Memory B cell (primary cell): ENCODE measurements around the gene RNF111.
"Not testable (repeated sequence)": the region's sequence is repeated elsewhere in the genome, so short reads cannot be mapped to it uniquely, and the experiment has no call there.

Experiments used
- ATAC-seq: fragments of 150-1000 bp; cut with Tn5 transposase; 2 replicates; pipeline ENCODE4 v1.10.0; 2021; ENCODE audit warnings: low read depth, mild to moderate bottlenecking, moderate library complexity
- DNase-seq, 2 donors: peaks; one replicate each; pipeline ENCODE4 v3.0.0; 2022; ENCODE audit warnings: low spot score in 2 of 2
- H3K27ac Mint-ChIP-seq: one replicate; pipeline ENCODE4 v1.8.0; 2022; ENCODE audit warnings: mild to moderate bottlenecking, moderate library complexity, mixed read lengths
- H3K27me3 Mint-ChIP-seq: one replicate; pipeline ENCODE4 v1.8.0; 2022; ENCODE audit warnings: mixed read lengths
- H3K36me3 Mint-ChIP-seq: one replicate; pipeline ENCODE4 v1.8.0; 2022; ENCODE audit warnings: mild to moderate bottlenecking, mixed read lengths
- H3K4me1 Mint-ChIP-seq: one replicate; pipeline ENCODE4 v1.8.0; 2022; ENCODE audit warnings: mixed read lengths
- H3K4me3 Mint-ChIP-seq: one replicate; pipeline ENCODE4 v1.8.0; 2022; ENCODE audit warnings: mild to moderate bottlenecking, moderate library complexity, mixed read lengths
- H3K9me3 Mint-ChIP-seq: one replicate; pipeline ENCODE4 v1.8.0; 2022; ENCODE audit warnings: mixed read lengths

Gene RNF111

GRCh38 chr15:59115047-59115446, 127.6 kb downstream of the RNF111 start:
- no peaks in the 10 kb centered on the region for H3K36me3 Mint-ChIP-seq
- H3K27ac Mint-ChIP-seq = no peak overlapping the region
- ATAC-seq = no peak
- DNase-seq = no peak
- H3K27me3 Mint-ChIP-seq = no peaks in the 10 kb centered on the region
- no peak overlapping the region for H3K4me3 Mint-ChIP-seq
- peaks cover 5% of the 10 kb centered on the region for H3K4me1 Mint-ChIP-seq
- H3K9me3 Mint-ChIP-seq = no peaks in the 10 kb centered on the region

- no peaks in the 10 kb centered on the region for H3K27me3 Mint-ChIP-seq
- H3K36me3 Mint-ChIP-seq = no peaks in the 10 kb centered on the region
- no peaks in the 10 kb centered on the region for H3K9me3 Mint-ChIP-seq
- H3K4me1 Mint-ChIP-seq = peaks cover 8% of the 10 kb centered on the region
- H3K4me3 Mint-ChIP-seq = no peak overlapping the region
- DNase-seq (no peak), ATAC-seq (no peak)
- H3K27ac Mint-ChIP-seq = no peak overlapping the region
Measured at GRCh38 chr15:59116141-59116540, 128.7 kb downstream of the RNF111 start.

DNA sequence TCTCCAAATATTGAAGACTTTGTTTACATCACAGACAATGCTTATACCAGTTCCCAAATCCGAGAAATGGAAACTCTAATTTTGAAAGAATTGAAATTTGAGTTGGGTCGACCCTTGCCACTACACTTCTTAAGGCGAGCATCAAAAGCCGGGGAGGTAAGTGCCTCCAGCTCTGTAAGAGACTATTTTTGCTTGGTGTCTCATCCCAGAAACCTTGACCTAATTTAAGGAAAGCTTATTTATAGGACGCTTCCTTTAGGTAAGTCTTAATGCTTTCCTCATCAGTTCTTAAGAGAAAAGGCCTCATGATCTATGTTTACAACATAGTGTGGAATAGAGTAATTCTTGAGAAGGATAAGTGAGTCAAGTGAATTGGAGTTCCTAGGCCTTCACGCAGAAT, 129.3 kb downstream of the RNF111 start:
- no peaks in the 10 kb centered on the region for H3K27me3 Mint-ChIP-seq
- no peak overlapping the region for H3K4me3 Mint-ChIP-seq
- no peaks in the 10 kb centered on the region for H3K36me3 Mint-ChIP-seq
- H3K4me1 Mint-ChIP-seq = peaks cover 8% of the 10 kb centered on the region
- H3K9me3 Mint-ChIP-seq = no peaks in the 10 kb centered on the region
- DNase-seq (no peak), ATAC-seq (no peak)
- H3K27ac Mint-ChIP-seq = no peak overlapping the region

GRCh38 chr15:59119625-59120024, 132.2 kb downstream of the RNF111 start:
- H3K27ac Mint-ChIP-seq = no peak overlapping the region
- peaks cover 8% of the 10 kb centered on the region for H3K4me1 Mint-ChIP-seq
- H3K36me3 Mint-ChIP-seq = no peaks in the 10 kb centered on the region
- no peaks in the 10 kb centered on the region for H3K9me3 Mint-ChIP-seq
- no peaks in the 10 kb centered on the region for H3K27me3 Mint-ChIP-seq
- no peak for ATAC-seq
- no peak for DNase-seq
- H3K4me3 Mint-ChIP-seq = no peak overlapping the region

DNA sequence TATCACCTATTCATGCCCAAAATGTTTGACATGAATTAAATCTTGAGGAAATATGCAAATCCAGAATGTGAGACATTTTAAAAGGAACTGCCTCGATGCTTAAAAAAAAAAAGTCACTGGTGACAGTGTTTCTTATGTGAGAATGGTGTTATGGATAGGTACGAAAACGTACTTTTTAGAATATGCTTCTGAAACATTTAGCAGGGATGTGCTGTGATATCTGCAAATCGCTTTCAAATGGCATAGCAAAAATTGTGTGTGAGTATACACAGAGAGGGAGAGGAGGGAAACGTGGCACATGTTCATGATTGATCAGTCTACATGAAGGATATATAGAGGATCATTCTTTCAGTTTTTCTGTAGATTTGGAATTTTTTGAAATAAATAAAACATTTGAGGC, 133.5 kb downstream of the RNF111 start:
- ATAC-seq = no peak
- Mint-ChIP-seq H3K9me3 (no peaks in the 10 kb centered on the region), H3K4me1 (peaks cover 8% of the 10 kb centered on the region), H3K27me3 (no peaks in the 10 kb centered on the region), H3K36me3 (no peaks in the 10 kb centered on the region), H3K4me3 (no peak overlapping the region), H3K27ac (no peak overlapping the region)
- DNase-seq = no peak

DNA sequence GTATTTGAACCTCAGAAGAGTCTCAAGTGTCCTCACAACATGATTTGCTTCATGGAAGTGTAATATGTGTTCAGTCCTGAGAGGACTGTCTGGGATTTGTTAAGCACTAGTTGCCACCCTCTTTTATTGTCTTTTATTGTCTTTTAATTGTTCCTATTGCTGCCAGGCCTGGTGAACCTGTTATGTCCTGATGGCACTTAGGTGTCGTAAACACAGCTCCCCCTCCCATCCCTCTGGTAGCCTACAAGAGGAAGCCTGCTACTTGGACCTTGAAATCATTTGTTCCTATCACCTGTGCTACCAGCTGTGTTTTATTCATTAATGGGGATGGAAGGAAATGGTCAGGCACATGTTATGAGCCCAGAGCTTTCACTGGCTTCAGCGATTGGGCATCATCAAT, 136.8 kb downstream of the RNF111 start:
- H3K36me3 Mint-ChIP-seq = peaks cover 4% of the 10 kb centered on the region
- H3K9me3 Mint-ChIP-seq = peaks cover 2% of the 10 kb centered on the region
- no peaks in the 10 kb centered on the region for H3K27me3 Mint-ChIP-seq
- no peak for ATAC-seq
- no peak for DNase-seq
- no peak overlapping the region for H3K4me3 Mint-ChIP-seq
- H3K4me1 Mint-ChIP-seq = peaks cover 20% of the 10 kb centered on the region
- H3K27ac Mint-ChIP-seq = no peak overlapping the region

GRCh38 chr15:59125683-59126082, 138.2 kb downstream of the RNF111 start:
- H3K4me3 Mint-ChIP-seq, ATAC-seq, DNase-seq, H3K27me3 Mint-ChIP-seq, H3K27ac Mint-ChIP-seq, H3K36me3 Mint-ChIP-seq, H3K9me3 Mint-ChIP-seq: not testable (repeated sequence)
- peaks cover 17% of the 10 kb centered on the region for H3K4me1 Mint-ChIP-seq

- not testable (repeated sequence) for H3K9me3 Mint-ChIP-seq, H3K4me3 Mint-ChIP-seq, H3K36me3 Mint-ChIP-seq, ATAC-seq, H3K27me3 Mint-ChIP-seq
- H3K4me1 Mint-ChIP-seq = peaks cover 17% of the 10 kb centered on the region
- peak in 1 of 2 donors; percentile 10 for DNase-seq
- peak overlapping the region; percentile 67 for H3K27ac Mint-ChIP-seq
Measured at GRCh38 chr15:59127255-59127654, 139.8 kb downstream of the RNF111 start.

GRCh38 chr15:59131456-59131855, 144.0 kb downstream of the RNF111 start:
- no peak for DNase-seq
- no peak for ATAC-seq
- H3K4me3 Mint-ChIP-seq = no peak overlapping the region
- H3K9me3 Mint-ChIP-seq = peaks cover 4% of the 10 kb centered on the region
- H3K4me1 Mint-ChIP-seq = peaks cover 17% of the 10 kb centered on the region
- no peak overlapping the region for H3K27ac Mint-ChIP-seq
- H3K36me3 Mint-ChIP-seq = peaks cover 16% of the 10 kb centered on the region
- H3K27me3 Mint-ChIP-seq = no peaks in the 10 kb centered on the region

GRCh38 chr15:59131969-59132562, 144.6 kb downstream of the RNF111 start:
- ATAC-seq (no peak), DNase-seq (no peak)
- Mint-ChIP-seq H3K27ac (no peak overlapping the region), H3K36me3 (peaks cover 16% of the 10 kb centered on the region), H3K9me3 (peaks cover 4% of the 10 kb centered on the region), H3K4me3 (no peak overlapping the region), H3K4me1 (peaks cover 16% of the 10 kb centered on the region), H3K27me3 (no peaks in the 10 kb centered on the region)

GRCh38 chr15:59133929-59134427, 146.5 kb downstream of the RNF111 start:
- peaks cover 16% of the 10 kb centered on the region for H3K36me3 Mint-ChIP-seq
- no peak overlapping the region for H3K27ac Mint-ChIP-seq
- no peak overlapping the region for H3K4me3 Mint-ChIP-seq
- peaks cover 2% of the 10 kb centered on the region for H3K9me3 Mint-ChIP-seq
- ATAC-seq = no peak
- H3K4me1 Mint-ChIP-seq = peaks cover 8% of the 10 kb centered on the region
- no peaks in the 10 kb centered on the region for H3K27me3 Mint-ChIP-seq
- no peak for DNase-seq

DNA sequence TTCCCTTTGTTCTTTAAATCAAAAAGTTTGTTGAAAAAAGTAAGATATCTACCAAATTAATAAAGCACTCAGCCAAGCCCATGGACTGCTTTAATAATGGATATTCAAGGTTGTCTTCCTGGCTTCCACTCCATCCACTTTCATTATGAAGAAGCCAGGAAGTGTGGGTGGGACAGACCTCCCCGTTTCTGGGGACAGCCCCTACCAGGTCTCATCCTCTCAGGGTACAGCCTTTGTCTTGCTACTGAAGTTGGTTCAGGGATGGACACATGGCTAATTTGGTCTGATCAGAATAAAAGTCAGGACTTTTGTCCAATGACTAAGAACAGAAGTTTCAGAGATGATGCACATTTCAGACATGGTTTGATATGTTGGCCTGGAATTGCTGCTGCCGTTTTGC, 150.1 kb downstream of the RNF111 start:
- Mint-ChIP-seq H3K36me3 (peaks cover 12% of the 10 kb centered on the region), H3K9me3 (no peaks in the 10 kb centered on the region), H3K27ac (peak overlapping the region; percentile 64), H3K4me1 (peaks cover 13% of the 10 kb centered on the region), H3K27me3 (no peaks in the 10 kb centered on the region), H3K4me3 (no peak overlapping the region)
- DNase-seq (no peak), ATAC-seq (no peak)

- no peaks in the 10 kb centered on the region for H3K9me3 Mint-ChIP-seq
- H3K4me3 Mint-ChIP-seq = no peak overlapping the region
- peak overlapping the region; percentile 64 for H3K27ac Mint-ChIP-seq
- ATAC-seq = peak; percentile 98
- H3K27me3 Mint-ChIP-seq = no peaks in the 10 kb centered on the region
- peaks cover 12% of the 10 kb centered on the region for H3K36me3 Mint-ChIP-seq
- peaks cover 13% of the 10 kb centered on the region for H3K4me1 Mint-ChIP-seq
- DNase-seq = peak; percentile 56 to 75
Measured at GRCh38 chr15:59138243-59138642, 150.8 kb downstream of the RNF111 start.

- peak; percentile 9 for ATAC-seq
- Mint-ChIP-seq H3K4me1 (peaks cover 13% of the 10 kb centered on the region), H3K4me3 (no peak overlapping the region), H3K27ac (peak overlapping the region; percentile 38), H3K27me3 (no peaks in the 10 kb centered on the region), H3K9me3 (no peaks in the 10 kb centered on the region), H3K36me3 (peaks cover 6% of the 10 kb centered on the region)
- no peak for DNase-seq
Measured at GRCh38 chr15:59140422-59141226, 153.2 kb downstream of the RNF111 start.
